GM18526 (cell line): ENCODE measurements around the gene CHST13.

Source experiments
- POLR2A ChIP-seq: IDR thresholded peaks from 3 replicates; pipeline ENCODE4 v1.6.1; 2011; ENCODE audit not compliant: insufficient read length; ENCODE audit errors: extremely low read depth

CHST13 gene

GRCh38 chr3:126523745-126524428 lies at the start of gene CHST13:
CHST13 (plus strand) TSS chr3:126524155; CDS start chr3:126524333, 178 bp downstream.
- TF ChIP-seq POLR2A = no peak

GRCh38 chr3:126474498-126475412 lies 49.2 kb upstream of the CHST13 start:
- no peak for TF ChIP-seq POLR2A

- peak; percentile 86 for TF ChIP-seq POLR2A
These were observed 48.4 kb upstream of the CHST13 start, which contains the start of gene ZXDC for GRCh38 chr3:126475413-126476114. ZXDC (minus strand) TSS chr3:126475891; CDS start chr3:126475865, 26 bp downstream.

GRCh38 chr3:126476166-126477060 lies 47.5 kb upstream of the CHST13 start:
- TF ChIP-seq POLR2A = no peak

GRCh38 chr3:126477061-126477380 lies 46.9 kb upstream of the CHST13 start:
- TF ChIP-seq POLR2A = no peak

- TF ChIP-seq POLR2A = no peak
These were observed 45.2 kb upstream of the CHST13 start for GRCh38 chr3:126478581-126479310.

GRCh38 chr3:126479642-126480041 lies 44.3 kb upstream of the CHST13 start:
- TF ChIP-seq POLR2A = no peak

GRCh38 chr3:126480206-126480605 lies 43.7 kb upstream of the CHST13 start:
- no peak for TF ChIP-seq POLR2A

- no peak for TF ChIP-seq POLR2A
These were observed 43.1 kb upstream of the CHST13 start for GRCh38 chr3:126480861-126481260.

GRCh38 chr3:126481808-126482502 lies 42.0 kb upstream of the CHST13 start:
- no peak for TF ChIP-seq POLR2A

- no peak for TF ChIP-seq POLR2A
These were observed 41.3 kb upstream of the CHST13 start for GRCh38 chr3:126482503-126483255.

- no peak for TF ChIP-seq POLR2A
These were observed 40.6 kb upstream of the CHST13 start for GRCh38 chr3:126483321-126483761.

GRCh38 chr3:126484148-126484547 lies 39.8 kb upstream of the CHST13 start:
- no peak for TF ChIP-seq POLR2A
